Activated gamma-delta T cell treated with anti-CD3 and anti-CD28 coated beads, Interleukin-2, amount 50 U/mL, for 16 hours (primary cell): ENCODE results near the gene INTS11.
A peak's percentile ranks its signal among the peaks of the same experiment; 100 is the strongest.
"Not testable (repeated sequence)": the region's sequence is repeated elsewhere in the genome, so short reads cannot be mapped to it uniquely, and the experiment has no call there.

Experiments
- DNase-seq: peaks from one replicate; pipeline ENCODE4 v3.0.0-alpha.2; 2020; ENCODE audit warnings: low read depth

Gene INTS11

DNA sequence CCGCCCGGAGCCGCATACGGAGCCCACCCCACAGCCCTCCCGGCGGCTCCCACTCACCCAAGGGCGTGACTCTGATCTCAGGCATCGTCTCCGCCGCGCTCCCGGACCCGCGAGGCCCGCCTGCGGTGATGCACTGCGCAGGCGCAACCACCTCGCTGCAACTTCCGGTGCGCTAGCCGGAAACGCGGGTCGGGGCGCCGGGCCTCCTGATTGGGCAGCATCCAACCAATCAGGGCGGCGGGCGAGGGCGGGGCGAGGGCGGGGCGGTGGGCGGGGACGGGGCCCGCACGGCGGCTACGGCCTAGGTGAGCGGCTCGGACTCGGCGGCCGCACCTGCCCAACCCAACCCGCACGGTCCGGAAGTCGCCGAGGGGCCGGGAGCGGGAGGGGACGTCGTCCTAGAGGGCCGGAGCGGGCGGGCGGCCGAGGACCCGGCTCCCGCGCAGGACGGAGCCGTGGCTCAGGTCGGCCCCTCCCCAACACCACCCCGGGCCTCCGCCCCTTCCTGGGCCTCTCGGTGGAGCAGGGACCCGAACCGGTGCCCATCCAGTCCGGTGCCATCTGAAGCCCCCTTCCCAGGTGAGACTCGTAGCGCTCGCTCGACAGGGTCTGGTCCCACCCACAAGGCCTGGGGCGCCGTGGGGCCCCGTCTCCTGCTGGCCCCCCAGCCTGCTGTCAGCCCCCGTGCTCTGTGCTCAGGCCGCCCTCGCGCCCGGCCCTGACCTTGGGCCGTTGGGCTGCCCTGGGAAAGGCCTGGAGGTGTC lies at the start of gene INTS11, which contains the start of gene CPTP:
Gene INTS11 (minus strand): TSS at position 137 of the 764 bp plus-strand sequence. CDS start 52 bp downstream, at position 85.
Gene CPTP (plus strand): TSS at position 279 of the 764 bp plus-strand sequence. CDS start 2,109 bp downstream, outside the sequence.
- DNase-seq, result peak; percentile 93

DNA sequence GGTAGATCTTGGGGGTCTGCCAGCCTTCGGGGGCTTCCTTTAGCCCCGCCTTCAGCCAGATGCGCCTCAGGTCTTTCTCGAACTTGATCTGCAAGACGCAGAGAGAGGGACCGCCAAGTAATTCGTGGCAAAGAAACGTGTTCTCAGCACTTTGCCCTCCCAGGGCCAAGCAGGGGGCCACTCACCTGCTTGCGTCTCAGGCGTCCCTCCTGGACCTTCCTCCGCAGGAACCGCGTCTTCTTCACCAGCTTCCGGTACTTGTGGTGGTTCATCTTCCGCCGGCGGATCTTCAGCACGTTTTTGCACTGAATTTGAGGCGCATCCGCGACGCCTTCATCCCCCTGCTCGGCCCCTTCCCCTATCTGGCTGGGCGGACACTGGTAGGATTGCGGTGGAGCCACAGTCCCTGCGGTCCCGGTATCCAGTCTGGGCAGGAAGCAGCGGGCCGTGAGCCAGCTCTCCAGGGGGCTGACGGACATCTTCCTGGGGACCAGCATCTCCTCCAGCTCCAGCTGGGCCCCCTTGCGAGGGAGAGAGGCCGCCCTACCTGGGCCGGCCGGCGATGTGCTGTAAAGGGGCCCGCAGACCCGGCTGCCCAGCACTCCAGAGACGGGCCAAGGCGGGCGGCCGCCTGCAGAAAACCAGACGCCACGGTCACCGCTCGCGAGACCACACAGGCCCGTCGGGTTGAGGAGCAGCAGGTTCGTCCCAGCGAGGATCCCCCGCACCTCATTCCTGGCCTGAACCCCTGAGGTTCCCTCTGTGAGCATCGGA lies 49.5 kb upstream of the INTS11 start:
- DNase-seq, result no peak

DNA sequence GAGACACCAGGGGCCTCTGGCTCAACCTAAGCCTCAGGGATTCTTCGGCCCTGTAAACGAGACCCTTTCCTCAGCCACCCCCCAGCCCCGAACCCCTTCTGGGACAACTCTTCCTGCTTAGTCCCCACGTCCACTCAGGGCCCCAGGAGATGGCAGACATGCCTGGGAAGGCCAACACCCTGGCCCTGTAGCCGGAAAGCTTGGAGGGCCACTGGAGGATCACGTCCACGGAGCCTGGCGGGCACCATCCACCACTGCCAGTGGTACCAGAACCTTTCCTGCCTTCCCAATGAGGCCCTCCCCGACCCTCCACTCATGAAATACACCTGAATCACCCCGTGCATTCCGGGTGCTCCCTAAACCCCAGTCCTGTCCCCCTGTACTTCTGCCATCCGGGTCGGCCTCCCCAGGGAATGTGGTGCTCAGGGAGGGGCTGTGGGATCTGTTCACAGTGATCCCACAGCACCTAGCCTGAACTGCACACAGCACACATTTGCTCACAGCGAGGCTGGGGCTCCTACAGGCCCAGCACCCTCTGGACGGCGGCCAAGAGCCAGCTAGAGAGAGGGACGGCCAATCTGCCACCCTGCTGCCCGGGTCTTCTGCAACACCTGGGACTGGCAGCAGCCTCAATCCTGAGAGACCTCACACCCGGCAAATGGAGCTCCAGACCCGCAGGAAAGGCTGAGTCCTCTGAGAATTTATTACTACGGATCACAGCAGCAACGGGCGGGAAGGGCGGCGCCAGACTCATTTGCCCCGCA lies 48.8 kb upstream of the INTS11 start:
- DNase-seq, result no peak

DNA sequence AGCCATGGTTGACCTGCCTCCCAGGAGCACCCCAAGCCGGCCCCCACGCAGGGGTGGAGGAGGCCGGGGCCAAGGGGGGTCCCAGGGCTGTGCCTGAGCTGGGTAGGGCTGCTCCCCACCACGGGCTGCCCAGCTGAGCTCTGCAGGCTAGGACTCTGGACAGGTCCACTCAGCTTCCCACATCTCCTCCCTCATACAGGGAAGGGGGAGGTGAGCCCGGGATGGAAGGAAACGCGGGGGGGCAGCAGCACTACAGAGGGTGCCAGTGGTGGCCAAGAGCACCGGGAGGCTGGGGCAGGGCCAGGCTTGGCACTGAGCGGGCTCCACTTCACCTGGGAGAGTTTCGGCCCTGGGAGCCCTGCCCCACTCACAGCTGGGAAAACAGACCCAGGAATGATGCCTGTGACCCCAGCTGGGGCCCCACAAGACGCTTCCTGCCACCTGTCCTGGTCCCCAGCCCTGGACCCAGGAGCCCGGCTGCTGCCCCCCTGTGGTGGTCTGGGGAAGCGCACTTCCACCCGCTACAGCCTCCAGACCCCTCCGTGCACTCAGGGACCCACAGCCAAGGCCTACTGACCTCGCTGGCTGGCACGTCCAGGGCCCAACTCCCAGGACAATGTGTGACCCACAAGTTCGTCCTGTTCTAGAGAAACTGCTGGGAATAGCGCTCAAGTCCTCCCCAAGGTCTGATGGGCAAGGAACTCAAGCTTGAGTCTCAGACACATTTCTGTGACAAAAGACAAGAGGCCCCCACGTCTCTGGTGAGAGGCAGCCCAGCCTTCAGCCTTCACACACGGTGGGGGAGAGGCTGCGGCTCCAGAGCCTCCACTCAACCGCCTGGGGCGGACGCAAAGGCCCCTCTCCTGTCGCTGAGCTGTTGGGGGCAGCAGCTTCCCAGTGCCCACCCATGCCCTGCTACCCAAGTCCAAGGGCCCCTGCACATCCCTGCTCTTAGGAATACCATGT lies 47.6 kb upstream of the INTS11 start:
- peak; percentile 76 for DNase-seq

DNA sequence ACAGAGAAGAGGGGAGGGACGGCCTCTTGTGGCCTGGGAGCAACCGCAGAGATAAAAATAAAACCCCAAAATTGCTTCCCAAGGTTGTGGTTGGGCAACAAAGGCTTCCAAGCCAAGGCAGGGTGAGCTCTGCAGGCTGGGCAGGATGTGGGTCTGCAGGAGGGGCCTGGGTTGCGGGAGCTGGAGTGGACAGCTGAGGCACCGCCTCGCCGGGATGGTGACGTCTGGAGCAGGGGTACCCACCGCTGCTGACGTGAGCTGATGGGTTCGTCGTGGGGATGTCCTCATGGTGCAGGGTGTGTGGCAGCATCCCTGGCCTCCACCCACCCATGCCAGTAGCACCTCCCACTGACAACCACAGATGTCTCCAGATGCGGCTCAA lies 46.9 kb upstream of the INTS11 start:
- peak; percentile 46 for DNase-seq

DNA sequence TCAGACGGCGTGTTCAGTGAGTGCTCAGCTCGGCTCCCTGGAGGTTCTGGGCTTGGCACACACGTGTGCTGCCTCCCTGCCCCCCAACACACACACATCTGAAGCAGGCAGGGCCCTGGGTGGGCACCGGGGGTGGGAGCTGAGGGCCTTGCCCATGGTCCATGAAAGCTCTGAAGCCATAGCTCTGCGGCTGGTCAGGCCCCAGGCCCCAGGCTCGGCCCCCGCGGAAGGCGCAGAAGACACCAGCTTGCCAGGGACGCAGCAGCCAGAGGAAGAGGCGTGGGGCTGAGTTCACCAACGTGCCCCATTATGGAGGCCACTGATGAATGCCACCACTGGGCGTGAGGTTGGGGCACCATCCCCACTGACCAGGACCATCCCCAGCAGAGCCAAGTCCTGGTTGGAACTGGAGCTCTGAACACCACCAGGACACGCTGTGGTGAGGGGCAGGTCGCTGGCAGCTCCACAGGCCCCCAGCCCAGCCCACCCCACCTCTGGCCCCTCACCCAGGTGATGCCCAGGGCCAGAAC lies 46.4 kb upstream of the INTS11 start:
- DNase-seq, result no peak

DNA sequence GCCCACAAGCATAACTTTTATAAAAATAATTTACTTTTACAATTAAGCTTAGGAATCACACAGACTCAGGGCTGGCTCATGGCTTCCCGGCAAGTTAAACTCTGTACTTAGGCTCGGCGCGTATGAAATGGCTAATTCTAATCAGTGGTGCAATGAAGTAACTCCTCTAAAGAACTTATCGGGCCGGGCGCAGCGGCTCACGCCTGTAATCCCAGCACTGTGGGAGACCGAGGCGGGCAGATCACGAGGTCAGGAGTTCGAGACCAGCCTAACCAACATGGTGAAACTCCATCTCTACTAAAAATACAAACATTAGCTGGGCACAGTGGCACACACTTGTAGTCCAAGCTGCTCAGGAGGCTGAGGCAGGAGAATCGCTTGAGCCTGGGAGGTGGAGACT lies 45.6 kb upstream of the INTS11 start:
- not testable (repeated sequence) for DNase-seq

DNA sequence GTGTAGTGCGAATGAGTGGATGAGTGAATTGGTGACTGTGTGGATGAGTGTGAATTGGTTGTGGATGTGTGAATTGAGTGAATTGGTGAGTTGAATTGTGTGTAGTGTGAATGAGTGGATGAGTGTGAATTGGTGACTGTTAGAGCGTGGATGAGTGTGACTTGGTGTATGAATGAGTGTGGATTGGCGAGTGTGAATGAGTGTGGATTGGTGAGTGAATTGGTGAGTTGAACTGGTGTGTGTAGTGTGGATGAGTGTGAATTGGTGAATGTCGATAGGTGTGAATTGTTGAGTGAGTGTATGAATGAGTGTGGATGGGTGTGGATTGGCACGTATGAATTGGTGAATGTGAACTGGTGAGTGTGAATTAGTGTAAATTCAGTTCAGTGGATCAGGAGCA lies 42.9 kb upstream of the INTS11 start:
- DNase-seq, result no peak

DNA sequence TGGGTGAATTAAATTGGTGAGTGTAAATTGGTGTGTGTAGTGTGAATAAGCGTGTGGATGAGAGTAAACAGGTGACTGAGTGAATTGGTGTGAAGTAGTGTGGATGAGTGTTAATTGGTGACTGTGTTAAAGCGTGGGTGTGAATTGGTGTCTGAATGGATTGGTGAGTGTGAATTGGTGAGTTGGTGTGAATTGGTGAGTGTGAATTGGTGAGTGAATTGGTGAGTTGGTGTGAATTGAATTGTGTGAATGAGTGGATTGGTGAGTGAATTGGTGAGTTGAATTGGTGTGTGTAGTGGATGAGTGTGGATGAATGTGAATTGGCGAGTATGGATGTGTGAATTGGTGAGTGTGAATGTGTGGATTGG lies 42.2 kb upstream of the INTS11 start:
- DNase-seq, result no peak

DNA sequence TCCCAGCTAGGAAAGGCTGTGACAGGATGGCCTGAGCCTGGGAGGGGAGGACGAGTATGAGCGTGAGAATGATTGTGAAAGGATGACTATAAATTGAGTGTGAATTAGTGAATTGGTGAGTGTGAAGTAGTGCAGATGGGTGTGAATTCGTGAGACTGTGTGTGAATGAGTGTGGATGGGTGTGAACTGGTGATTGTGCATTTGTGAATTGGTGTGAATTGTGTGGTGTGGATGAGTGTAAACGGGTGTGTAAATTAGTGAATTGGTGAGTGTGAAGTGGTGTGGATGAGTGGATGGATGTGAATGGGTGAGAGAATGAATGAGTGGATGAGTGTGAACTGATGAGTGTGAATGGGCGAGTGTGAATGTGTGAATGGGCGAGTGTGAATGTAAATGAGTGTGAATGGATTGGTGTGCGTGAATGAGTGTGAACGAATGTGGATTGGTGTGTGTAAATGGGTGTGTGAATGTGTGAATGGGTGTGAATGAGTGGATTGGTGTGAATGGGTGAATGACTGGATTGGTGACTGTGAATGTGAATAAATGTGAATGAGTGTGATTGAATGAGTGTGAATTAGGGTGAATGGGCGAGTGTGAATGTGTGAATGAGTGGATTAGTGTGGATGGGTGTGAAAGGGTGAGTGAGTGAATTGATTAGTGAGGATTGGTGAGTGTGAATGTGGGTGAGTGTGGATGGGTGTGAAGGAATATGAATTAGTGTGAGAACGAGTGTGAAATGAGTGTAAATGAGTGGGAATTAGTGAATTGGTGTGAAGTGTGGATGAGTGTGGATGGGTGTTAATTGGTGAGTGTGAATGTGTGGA lies 41.6 kb upstream of the INTS11 start:
- no peak for DNase-seq

DNA sequence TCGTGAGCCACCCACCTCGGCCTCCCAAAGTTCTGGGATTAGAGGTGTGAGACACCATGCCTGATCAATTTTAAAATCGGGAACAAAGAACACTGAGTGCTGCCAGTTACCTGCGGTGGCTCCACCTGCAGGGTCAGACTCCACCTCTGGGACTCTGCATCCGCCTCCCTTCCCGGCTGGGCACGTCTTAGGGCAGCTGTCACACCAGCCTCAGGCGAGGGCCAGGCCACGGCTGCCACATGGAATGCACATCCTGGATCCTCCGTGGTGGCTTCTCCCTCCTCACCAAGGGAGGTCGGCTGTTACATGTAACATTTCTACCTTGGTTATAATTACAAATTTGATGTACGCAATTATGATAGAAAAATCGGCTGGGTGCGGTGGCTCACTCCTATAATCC lies 39.8 kb upstream of the INTS11 start:
- no peak for DNase-seq

DNA sequence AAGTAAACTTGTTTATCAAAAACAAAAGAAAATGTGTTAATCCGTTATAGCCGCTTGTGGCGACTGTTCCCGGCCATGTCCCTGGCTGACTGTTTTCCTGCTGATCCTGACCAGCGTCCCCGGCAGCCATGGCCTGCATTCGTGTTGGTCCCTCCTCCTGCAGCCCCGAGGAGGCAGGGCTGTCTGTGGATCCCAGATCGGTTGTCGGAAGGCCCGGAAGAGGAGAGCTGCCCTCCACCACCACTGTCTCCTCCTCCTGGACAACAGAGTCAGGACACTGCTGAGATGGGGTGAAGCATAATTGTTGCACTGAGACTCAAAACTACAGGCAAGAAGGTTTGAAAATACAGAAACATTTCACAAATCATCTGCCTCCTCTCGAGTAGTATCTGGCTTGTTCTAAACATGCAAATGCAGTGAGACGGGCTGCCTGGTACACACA lies 37.5 kb upstream of the INTS11 start:
- no peak for DNase-seq

DNA sequence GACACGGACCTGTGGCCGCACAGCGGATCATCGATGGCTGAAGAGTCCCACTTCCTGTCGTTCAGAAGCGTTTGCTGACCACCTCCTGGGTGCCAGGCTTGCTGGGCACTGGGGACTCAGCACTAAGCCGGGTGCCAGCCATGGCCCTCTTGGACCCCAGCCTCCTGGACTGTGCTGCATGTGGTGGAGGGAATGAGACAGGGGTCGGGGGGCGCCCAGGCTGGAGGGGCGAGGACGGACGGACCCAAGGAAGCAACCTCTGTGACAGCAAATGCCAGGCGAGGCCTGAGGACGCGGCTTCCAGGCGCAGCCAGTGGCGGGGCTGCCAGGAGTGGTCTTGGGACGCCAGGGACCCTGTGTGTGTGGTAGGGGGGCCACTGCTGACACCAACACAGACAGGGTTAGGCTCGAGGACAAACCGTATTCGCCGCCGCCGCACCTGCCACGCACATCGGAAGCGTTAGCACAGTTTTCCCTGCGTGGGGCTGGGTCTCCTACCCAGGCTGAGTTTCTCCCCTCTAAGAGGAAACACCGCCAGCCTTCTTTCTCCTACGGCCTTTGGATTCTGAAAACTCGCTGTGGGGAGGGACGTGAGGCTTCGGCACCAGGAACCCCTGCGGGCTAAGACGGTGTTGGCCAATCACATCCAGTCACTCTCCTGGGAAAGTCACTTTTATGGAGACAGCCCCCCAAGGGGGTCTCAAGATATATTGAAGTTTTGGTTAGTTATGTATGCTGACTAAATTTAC lies 36.9 kb upstream of the INTS11 start:
- DNase-seq, result no peak

DNA sequence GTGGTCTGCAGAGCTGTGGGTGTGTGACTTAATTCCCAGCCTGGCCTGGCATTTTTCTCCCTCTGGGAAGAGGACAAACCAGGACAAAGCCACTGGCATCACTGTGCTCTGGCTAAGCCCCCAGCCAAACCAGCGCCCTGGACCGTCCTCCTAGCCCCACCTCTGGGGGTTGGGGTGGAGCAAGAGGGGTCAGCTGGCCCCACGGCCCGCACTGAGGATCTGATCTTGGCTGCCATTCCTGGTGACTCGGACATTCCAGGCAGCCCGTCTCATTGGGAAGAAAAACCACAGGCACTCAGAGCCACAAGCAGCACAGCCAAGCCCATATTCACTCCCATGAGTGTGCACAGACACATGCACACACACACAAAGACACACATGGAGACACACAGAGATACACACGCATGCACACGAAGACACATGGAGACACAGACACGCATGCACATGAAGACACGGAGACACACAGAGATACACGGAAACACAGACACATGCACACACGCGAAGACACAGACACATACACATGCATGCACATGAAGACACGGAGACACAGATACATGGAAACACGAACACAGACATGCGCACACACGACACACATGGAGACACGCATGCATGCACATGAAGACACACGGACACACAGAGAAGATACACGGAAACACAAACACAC lies 36.2 kb upstream of the INTS11 start:
- DNase-seq, result no peak

DNA sequence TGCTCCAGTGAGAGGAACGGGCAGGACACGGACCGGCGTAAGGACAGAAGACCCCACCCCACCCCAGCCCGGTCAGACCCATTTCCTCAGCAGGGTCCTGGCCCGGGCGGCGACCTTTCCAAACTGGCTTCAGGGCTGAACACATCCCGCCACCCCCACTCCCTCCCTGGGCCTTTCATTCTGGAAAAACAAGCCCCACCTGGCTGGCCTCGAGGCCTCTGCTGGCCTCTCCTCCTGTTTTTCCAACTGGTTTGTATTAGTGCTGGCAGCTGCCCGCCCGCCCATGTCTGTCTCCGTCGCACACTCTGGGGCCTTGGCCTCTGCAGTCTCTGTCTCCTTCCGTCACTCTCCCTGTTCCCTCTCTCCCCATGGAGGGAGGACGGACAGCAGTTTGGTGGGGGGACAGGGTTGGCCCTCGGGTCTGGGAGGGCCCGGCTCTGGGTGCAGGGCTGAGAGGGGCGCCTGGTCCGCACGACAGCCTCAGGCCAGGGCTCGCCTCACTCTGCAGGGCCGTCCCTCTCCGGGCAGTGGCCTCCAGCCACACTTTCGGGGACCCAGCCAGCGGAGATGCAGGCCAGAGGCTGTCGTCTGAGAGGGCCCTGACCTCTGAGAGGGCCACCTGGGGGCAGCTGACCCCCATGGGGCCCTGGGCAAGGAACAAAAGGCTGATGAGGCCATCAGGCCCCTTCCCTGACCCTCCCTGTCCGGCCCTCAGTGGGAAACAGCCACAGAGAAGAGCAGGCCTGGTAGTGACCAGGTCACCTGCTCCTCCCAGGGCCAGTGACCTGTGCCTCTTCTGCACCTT lies 35.4 kb upstream of the INTS11 start:
- no peak for DNase-seq

DNA sequence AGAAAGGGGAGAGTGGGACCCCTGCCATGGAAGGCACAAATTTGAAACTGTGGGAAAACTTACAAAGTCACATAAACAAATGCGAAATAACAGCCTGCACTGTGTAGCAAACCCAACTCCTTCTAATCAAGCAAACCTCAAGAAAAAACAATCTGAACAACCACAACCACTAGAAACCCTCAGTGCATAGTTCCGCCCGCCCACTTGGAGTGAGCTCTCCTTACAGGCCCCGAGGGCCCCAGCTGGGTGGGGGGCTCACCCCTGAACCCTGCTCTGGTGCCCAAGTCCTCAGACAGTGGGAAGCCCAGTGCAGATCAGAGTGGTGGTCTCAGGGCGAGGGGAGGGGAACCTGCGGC lies 34.8 kb upstream of the INTS11 start:
- DNase-seq, result no peak

DNA sequence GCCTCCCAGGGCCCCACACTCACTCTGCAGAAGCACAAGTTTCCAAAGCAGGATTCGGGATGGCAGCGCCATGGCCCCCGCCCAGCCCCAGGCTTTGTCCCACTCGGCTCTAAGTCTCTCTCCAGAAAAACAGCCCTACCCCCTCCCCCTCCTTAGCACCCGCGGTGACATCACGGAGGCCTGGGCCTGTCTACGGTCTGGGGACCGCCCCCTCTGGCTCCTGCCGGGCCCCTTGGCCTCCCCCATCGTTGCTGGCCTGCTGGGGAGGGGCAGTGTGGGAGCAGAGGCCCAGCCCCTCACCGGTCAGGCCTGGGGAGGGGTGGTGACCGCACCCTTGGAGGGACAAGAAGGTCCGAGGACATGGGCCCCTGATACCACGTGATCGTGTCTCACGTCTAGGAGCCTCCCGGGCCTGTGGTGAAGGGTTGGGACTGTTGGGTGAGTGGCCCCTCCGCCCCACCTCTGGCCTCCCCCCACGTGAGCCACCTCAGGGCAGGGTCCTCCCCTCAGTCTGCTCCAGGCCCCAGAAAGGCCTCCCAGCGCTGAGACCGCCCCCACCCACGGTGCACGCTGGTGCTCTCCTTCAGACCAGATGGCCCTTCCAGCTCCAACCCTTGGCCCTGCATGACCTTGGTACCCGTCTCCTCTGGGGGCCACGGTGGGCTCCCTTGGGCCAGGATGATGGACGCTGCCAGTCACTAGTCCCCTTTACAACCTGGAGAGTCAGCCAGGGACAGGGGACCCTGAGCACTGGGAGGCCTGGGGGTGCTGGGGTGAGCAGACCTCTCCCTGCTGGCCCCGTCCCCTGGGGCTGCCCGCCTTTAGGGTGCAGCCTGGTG lies 34.2 kb upstream of the INTS11 start, which contains the start of gene MXRA8:
Gene MXRA8 (minus strand): TSS at position 123 of the 839 bp plus-strand sequence. CDS start 51 bp downstream, at position 72.
- no peak for DNase-seq
